HepG2 (cell line): Measurements from ENCODE around the gene HEYL. TPM values are rescaled to one million over a fixed set of nuclear protein-coding genes. Genes with fewer than 3 reads are reported as not detected.

Experiments
- CC2D1A ChIP-seq: sonication (generic); formaldehyde crosslinking; IDR thresholded peaks from 2 replicates; pipeline ENCODE4 v1.8.1; 2023; ENCODE audit warnings: mild to moderate bottlenecking, missing genetic modification reagents
- DZIP1 ChIP-seq: sonication (generic); formaldehyde crosslinking; IDR thresholded peaks from 2 replicates; pipeline ENCODE4 v1.5.0; 2020; ENCODE audit warnings: mild to moderate bottlenecking, missing genetic modification reagents
- HNRNPL ChIP-seq: fragments of 200-400 bp; formaldehyde crosslinking; IDR thresholded peaks from 2 replicates; pipeline ENCODE4 v1.6.1; 2017; ENCODE audit warnings: mild to moderate bottlenecking, low read depth, low read length
- KAT8 ChIP-seq: IDR thresholded peaks from 2 replicates; pipeline ENCODE4 v1.6.1; 2016; ENCODE audit warnings: missing genetic modification reagents, missing compliant biosample characterization
- NFKBIZ ChIP-seq: IDR thresholded peaks from 2 replicates; pipeline ENCODE4 v1.6.1; 2018; ENCODE audit warnings: missing genetic modification reagents, missing compliant biosample characterization
- SAFB2 ChIP-seq: sonication (generic); formaldehyde crosslinking; IDR thresholded peaks from 2 replicates; pipeline ENCODE4 v1.5.1; 2020; ENCODE audit warnings: missing genetic modification reagents, low read depth, mild to moderate bottlenecking, borderline replicate concordance
- TIGD3 ChIP-seq: sonication (generic); formaldehyde crosslinking; IDR thresholded peaks from 2 replicates; pipeline ENCODE4 v1.5.1; 2020; ENCODE audit warnings: mild to moderate bottlenecking, missing genetic modification reagents, borderline replicate concordance
- ZNF160 ChIP-seq: sonication (generic); formaldehyde crosslinking; IDR thresholded peaks from 2 replicates; pipeline ENCODE4 v1.8.0; 2022; ENCODE audit warnings: mild to moderate bottlenecking, inconsistent platforms, missing genetic modification reagents
- ZNF484 ChIP-seq: sonication (generic); formaldehyde crosslinking; IDR thresholded peaks from 2 replicates; pipeline ENCODE4 v1.5.1; 2020; ENCODE audit warnings: mild to moderate bottlenecking, low read depth, missing genetic modification reagents, borderline replicate concordance
- ZNF570 ChIP-seq: sonication (generic); formaldehyde crosslinking; IDR thresholded peaks from 2 replicates; pipeline ENCODE4 v1.4.0; 2020; ENCODE audit warnings: mild to moderate bottlenecking, missing genetic modification reagents, borderline replicate concordance
- polyA plus RNA-seq, 8 experiments: library from polyadenylated mRNA; depleted of rRNA in 3 of 8; stranded (reverse) in 7 of 8; unstranded in 1 of 8; fragments of >200 nt; fragmentation: Illumina TruSeq in 4 of 8; extraction: Trizol in 4 of 8; gene quantifications; 2 replicates each; pipeline versions ENCODE4 v1.2.1 to v1.2.3, GENCODE V29; 2011 to 2016; ENCODE audit warnings: low read depth in 4 of 8, missing spikeins in 1 of 8, mixed read lengths in 1 of 8; ENCODE audit not compliant: insufficient read depth in 1 of 8
- total RNA-seq, 5 experiments: library from RNA; depleted of rRNA; stranded (reverse); fragments of >200 nt; fragmentation: Illumina TruSeq; extraction: Trizol; gene quantifications; 2 replicates each; pipeline ENCODE4 v1.2.3, GENCODE V29; 2016; ENCODE audit warnings: low read depth in 1 of 5
- TF ChIP-seq, protein P1 (sequence below): sonication (generic); formaldehyde crosslinking; IDR thresholded peaks from 2 replicates; pipeline ENCODE4 v1.5.0; 2020; ENCODE audit warnings: mild to moderate bottlenecking, missing genetic modification reagents, borderline replicate concordance

The HEYL gene
- total and polyA plus RNA-seq, 2 of the 13 experiments (the other 11 are each of a cell fraction or from before 2014, with no cell fraction given) = 0.03 to 0.04 TPM

DNA sequence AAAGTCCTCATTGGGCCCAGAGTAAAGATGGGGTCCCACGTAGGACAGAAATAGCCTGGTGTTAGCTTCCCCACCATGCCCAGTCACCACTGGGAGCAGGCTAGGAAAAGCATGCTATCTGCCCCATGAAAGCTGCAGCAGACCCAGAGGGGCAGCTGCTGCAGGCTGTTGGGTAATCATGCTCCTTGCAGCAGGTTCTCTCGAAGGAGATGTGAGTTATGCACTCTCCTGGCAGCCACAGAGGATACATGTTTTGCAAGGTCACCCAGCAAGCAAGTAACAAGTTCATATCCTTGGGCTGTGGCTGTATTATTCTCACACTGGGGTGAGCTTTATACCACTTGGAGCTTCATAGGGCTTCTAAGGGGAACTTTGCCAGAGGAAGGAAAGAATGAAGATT, 9.1 kb upstream of the HEYL start (continued):
- TF ChIP-seq, protein P1, sequence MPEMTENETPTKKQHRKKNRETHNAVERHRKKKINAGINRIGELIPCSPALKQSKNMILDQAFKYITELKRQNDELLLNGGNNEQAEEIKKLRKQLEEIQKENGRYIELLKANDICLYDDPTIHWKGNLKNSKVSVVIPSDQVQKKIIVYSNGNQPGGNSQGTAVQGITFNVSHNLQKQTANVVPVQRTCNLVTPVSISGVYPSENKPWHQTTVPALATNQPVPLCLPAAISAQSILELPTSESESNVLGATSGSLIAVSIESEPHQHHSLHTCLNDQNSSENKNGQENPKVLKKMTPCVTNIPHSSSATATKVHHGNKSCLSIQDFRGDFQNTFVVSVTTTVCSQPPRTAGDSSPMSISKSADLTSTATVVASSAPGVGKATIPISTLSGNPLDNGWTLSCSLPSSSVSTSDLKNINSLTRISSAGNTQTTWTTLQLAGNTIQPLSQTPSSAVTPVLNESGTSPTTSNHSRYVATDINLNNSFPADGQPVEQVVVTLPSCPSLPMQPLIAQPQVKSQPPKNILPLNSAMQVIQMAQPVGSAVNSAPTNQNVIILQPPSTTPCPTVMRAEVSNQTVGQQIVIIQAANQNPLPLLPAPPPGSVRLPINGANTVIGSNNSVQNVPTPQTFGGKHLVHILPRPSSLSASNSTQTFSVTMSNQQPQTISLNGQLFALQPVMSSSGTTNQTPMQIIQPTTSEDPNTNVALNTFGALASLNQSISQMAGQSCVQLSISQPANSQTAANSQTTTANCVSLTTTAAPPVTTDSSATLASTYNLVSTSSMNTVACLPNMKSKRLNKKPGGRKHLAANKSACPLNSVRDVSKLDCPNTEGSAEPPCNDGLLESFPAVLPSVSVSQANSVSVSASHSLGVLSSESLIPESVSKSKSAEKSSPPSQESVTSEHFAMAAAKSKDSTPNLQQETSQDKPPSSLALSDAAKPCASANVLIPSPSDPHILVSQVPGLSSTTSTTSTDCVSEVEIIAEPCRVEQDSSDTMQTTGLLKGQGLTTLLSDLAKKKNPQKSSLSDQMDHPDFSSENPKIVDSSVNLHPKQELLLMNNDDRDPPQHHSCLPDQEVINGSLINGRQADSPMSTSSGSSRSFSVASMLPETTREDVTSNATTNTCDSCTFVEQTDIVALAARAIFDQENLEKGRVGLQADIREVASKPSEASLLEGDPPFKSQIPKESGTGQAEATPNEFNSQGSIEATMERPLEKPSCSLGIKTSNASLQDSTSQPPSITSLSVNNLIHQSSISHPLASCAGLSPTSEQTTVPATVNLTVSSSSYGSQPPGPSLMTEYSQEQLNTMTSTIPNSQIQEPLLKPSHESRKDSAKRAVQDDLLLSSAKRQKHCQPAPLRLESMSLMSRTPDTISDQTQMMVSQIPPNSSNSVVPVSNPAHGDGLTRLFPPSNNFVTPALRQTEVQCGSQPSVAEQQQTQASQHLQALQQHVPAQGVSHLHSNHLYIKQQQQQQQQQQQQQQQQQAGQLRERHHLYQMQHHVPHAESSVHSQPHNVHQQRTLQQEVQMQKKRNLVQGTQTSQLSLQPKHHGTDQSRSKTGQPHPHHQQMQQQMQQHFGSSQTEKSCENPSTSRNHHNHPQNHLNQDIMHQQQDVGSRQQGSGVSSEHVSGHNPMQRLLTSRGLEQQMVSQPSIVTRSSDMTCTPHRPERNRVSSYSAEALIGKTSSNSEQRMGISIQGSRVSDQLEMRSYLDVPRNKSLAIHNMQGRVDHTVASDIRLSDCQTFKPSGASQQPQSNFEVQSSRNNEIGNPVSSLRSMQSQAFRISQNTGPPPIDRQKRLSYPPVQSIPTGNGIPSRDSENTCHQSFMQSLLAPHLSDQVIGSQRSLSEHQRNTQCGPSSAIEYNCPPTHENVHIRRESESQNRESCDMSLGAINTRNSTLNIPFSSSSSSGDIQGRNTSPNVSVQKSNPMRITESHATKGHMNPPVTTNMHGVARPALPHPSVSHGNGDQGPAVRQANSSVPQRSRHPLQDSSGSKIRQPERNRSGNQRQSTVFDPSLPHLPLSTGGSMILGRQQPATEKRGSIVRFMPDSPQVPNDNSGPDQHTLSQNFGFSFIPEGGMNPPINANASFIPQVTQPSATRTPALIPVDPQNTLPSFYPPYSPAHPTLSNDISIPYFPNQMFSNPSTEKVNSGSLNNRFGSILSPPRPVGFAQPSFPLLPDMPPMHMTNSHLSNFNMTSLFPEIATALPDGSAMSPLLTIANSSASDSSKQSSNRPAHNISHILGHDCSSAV = no peak
- TF ChIP-seq SAFB2 (CRISPR knock-in tag) = no peak
- TF ChIP-seq ZNF160 (CRISPR knock-in tag) = no peak
- TF ChIP-seq CC2D1A (CRISPR knock-in tag) = no peak
- TF ChIP-seq ZNF570 = no peak
- TF ChIP-seq DZIP1 (CRISPR knock-in tag) = no peak
- no peak for TF ChIP-seq HNRNPL
- no peak for TF ChIP-seq KAT8 (CRISPR knock-in tag)
- no peak for TF ChIP-seq ZNF484
- no peak for TF ChIP-seq TIGD3
- TF ChIP-seq NFKBIZ (CRISPR knock-in tag) = no peak
